Natural killer cell (primary cell): ENCODE measurements around the gene FSIP1. TPM values are rescaled to one million over a fixed set of nuclear protein-coding genes. Genes with fewer than 3 reads are reported as not detected.
A peak's percentile ranks its signal among the peaks of the same experiment; 100 is the strongest.

Experiments
- ATAC-seq, 3 donors: fragments of 150-1000 bp in 2 of 3; fragments of 200-7000 bp in 1 of 3; cut with Tn5 transposase; 1 replicate in 1 of 3; 2 replicates in 2 of 3; pipeline ENCODE4 v1.10.0; 2021; ENCODE audit warnings: mild to moderate bottlenecking in 2 of 3, moderate library complexity in 2 of 3
- DNase-seq, 2 donors: peaks; one replicate each; pipeline versions ENCODE4 v3.0.0 to v3.0.0-alpha.2; 2013 to 2021; ENCODE audit warnings: mixed read lengths in 1 of 2
- H3K27ac ChIP-seq: one replicate; pipeline ENCODE4 v1.5.1; 2013; ENCODE audit warnings: mild to moderate bottlenecking, low read length
- H3K27me3 ChIP-seq: one replicate; pipeline ENCODE4 v1.6.1; 2013; ENCODE audit warnings: low read length; ENCODE audit not compliant: control insufficient read depth, insufficient read depth
- H3K36me3 ChIP-seq: one replicate; pipeline ENCODE4 v1.6.1; 2013; ENCODE audit warnings: low read length; ENCODE audit not compliant: control insufficient read depth, insufficient read depth
- H3K4me1 ChIP-seq: one replicate; pipeline ENCODE4 v1.6.1; 2013; ENCODE audit warnings: low read length; ENCODE audit not compliant: control insufficient read depth, insufficient read depth
- H3K4me3 ChIP-seq: one replicate; pipeline ENCODE4 v1.5.1; 2013; ENCODE audit warnings: low read length
- H3K9me3 ChIP-seq: one replicate; pipeline ENCODE4 v1.6.1; 2013; ENCODE audit warnings: low read length; ENCODE audit not compliant: control insufficient read depth, insufficient read depth
- H3K27ac Mint-ChIP-seq, 2 donors: one replicate each; pipeline ENCODE4 v1.8.0; 2022; ENCODE audit warnings: mild to moderate bottlenecking in 2 of 2, mixed read lengths in 2 of 2, moderate library complexity in 1 of 2
- H3K27me3 Mint-ChIP-seq, 2 donors: one replicate each; pipeline ENCODE4 v1.8.0; 2022; ENCODE audit warnings: low read depth in 2 of 2, mixed read lengths in 2 of 2
- H3K36me3 Mint-ChIP-seq: one replicate; pipeline ENCODE4 v1.8.0; 2022; ENCODE audit warnings: mixed read lengths
- H3K4me1 Mint-ChIP-seq, 2 donors: one replicate each; pipeline ENCODE4 v1.8.0; 2022; ENCODE audit warnings: mixed read lengths in 2 of 2
- H3K4me3 Mint-ChIP-seq: one replicate; pipeline ENCODE4 v1.8.0; 2022; ENCODE audit warnings: mild to moderate bottlenecking, moderate library complexity, mixed read lengths
- H3K9me3 Mint-ChIP-seq, 2 donors: one replicate each; pipeline ENCODE4 v1.8.0; 2022; ENCODE audit warnings: mixed read lengths in 2 of 2
- CTCF ChIP-seq: fragments of 200-600 bp; IDR thresholded peaks from one replicate; pipeline ENCODE4 v1.8.0; 2022; ENCODE audit warnings: antibody characterized with exemption
- WGBS: methylation state at CpG from one replicate; pipeline ENCODE4 v1.1.7; 2013; ENCODE audit warnings: missing lambda C conversion rate; ENCODE audit not compliant: insufficient coverage; 5-methylcytosine and 5-hydroxymethylcytosine counted together
- intact Hi-C: fragments of 100-400 bp; cut with micrococcal nuclease; formaldehyde crosslinking; loops from one replicate; pipeline ENCODE4 v1.14.2; 2022
- total RNA-seq, 4 donors: library from RNA; stranded (reverse); fragments of 120-200 nt in 1 of 4; gene quantifications; one replicate each; pipeline versions ENCODE4 v1.2.3 to v1.2.4, GENCODE V29; 2013 to 2022

FSIP1 gene
- total RNA-seq, 3 donors from 2014 or later (not counting 1 experiment from before 2014, with no cell fraction given), result 1.1 to 2.3 (median 1.8) TPM

GRCh38 chr15:39670687-39671086 lies 112.0 kb downstream of the FSIP1 start:
- no peaks in the 10 kb centered on the region for H3K9me3 ChIP-seq
- H3K27me3 ChIP-seq, result no peaks in the 10 kb centered on the region
- H3K9me3 Mint-ChIP-seq, result no peaks in the 10 kb centered on the region
- H3K4me1 Mint-ChIP-seq, result peaks cover 36 to 44% of the 10 kb centered on the region in 2 donors
- intact Hi-C loops, result no loop called here
- H3K4me3 ChIP-seq, result no peak overlapping the region
- no peak overlapping the region for H3K27ac ChIP-seq
- H3K4me1 ChIP-seq, result no peaks in the 10 kb centered on the region
- peak overlapping the region; percentile 4 for H3K4me3 Mint-ChIP-seq
- no peak for DNase-seq
- H3K27me3 Mint-ChIP-seq, result no peaks in the 10 kb centered on the region
- H3K27ac Mint-ChIP-seq, result peak overlapping the region; percentile 39 to 41
- H3K36me3 Mint-ChIP-seq, result no peaks in the 10 kb centered on the region
- no peaks in the 10 kb centered on the region for H3K36me3 ChIP-seq
- 79% methylated on average over 2 of the region's 2 CpGs for WGBS
- ATAC-seq, result peak; percentile 52 to 74 (median 61)
- TF ChIP-seq CTCF, result no peak

- H3K9me3 Mint-ChIP-seq, result no peaks in the 10 kb centered on the region
- Histone ChIP-seq H3K4me1 (no peaks in the 10 kb centered on the region), H3K36me3 (no peaks in the 10 kb centered on the region), H3K4me3 (no peak overlapping the region), H3K9me3 (no peaks in the 10 kb centered on the region), H3K27ac (no peak overlapping the region), H3K27me3 (no peaks in the 10 kb centered on the region)
- no peak for DNase-seq
- peaks cover 39 to 54% of the 10 kb centered on the region in 2 donors for H3K4me1 Mint-ChIP-seq
- no peaks in the 10 kb centered on the region for H3K27me3 Mint-ChIP-seq
- H3K36me3 Mint-ChIP-seq, result no peaks in the 10 kb centered on the region
- H3K27ac Mint-ChIP-seq, result no peak overlapping the region
- H3K4me3 Mint-ChIP-seq, result no peak overlapping the region
- TF ChIP-seq CTCF, result no peak
- no CpG with 5 or more reads among the region's 2 CpGs for WGBS
- intact Hi-C loops, result no loop called here
- ATAC-seq, result no peak
Measured at GRCh38 chr15:39669661-39670060, 113.0 kb downstream of the FSIP1 start.

GRCh38 chr15:39669241-39669640 lies 113.4 kb downstream of the FSIP1 start:
- Histone ChIP-seq H3K4me3 (no peak overlapping the region), H3K27ac (no peak overlapping the region), H3K9me3 (no peaks in the 10 kb centered on the region), H3K4me1 (no peaks in the 10 kb centered on the region), H3K36me3 (no peaks in the 10 kb centered on the region), H3K27me3 (no peaks in the 10 kb centered on the region)
- Mint-ChIP-seq H3K4me1 (peaks cover 39 to 59% of the 10 kb centered on the region in 2 donors), H3K27me3 (no peaks in the 10 kb centered on the region), H3K9me3 (no peaks in the 10 kb centered on the region), H3K4me3 (no peak overlapping the region), H3K36me3 (no peaks in the 10 kb centered on the region), H3K27ac (no peak overlapping the region)
- DNase-seq (no peak), ATAC-seq (no peak)
- TF ChIP-seq CTCF, result no peak
- WGBS, result 0% methylated on average over 1 of the region's 1 CpG
- intact Hi-C loops, result no loop called here

- Mint-ChIP-seq H3K27ac (peak overlapping the region; percentile 50 to 66), H3K4me1 (peaks cover 39 to 59% of the 10 kb centered on the region in 2 donors), H3K27me3 (no peaks in the 10 kb centered on the region), H3K4me3 (no peak overlapping the region), H3K36me3 (no peaks in the 10 kb centered on the region), H3K9me3 (no peaks in the 10 kb centered on the region)
- H3K27me3 ChIP-seq, result no peaks in the 10 kb centered on the region
- H3K27ac ChIP-seq, result no peak overlapping the region
- DNase-seq (no peak), ATAC-seq (no peak)
- no peak overlapping the region for H3K4me3 ChIP-seq
- no peaks in the 10 kb centered on the region for H3K4me1 ChIP-seq
- no peaks in the 10 kb centered on the region for H3K36me3 ChIP-seq
- intact Hi-C loops, result no loop called here
- WGBS, result 96% methylated on average over 3 of the region's 4 CpGs
- no peaks in the 10 kb centered on the region for H3K9me3 ChIP-seq
- no peak for TF ChIP-seq CTCF
Measured at GRCh38 chr15:39668457-39668856, 114.2 kb downstream of the FSIP1 start.
